GM18520 (cell line): ENCODE measurements around the gene COPS3.

ENCODE experiments used
- ATAC-seq: cut with Tn5 transposase; IDR thresholded peaks from one replicate; pipeline ENCODE4 v1.9.1; 2021; ENCODE audit not compliant: unreplicated experiment

COPS3 gene

DNA sequence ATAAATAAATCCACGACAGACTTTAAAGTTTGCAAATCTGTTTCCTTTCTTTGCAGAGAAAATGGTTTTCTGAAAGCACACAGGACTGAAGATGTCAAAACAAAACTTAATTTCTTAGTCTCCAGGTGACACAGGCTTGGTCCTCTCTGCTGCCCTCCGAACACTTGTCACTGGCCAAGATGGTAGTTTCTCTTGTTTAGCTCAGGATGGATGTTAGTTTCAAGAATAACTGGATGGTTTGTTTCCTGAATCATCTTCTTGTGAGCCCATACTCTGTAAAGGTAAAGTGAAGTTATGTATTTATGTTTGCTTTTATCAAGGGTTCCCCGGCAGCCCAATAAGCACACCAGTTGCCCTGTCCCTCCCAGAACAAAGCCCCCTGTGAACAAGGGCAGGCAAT, 34.2 kb downstream of the COPS3 start:
- ATAC-seq, result no peak

DNA sequence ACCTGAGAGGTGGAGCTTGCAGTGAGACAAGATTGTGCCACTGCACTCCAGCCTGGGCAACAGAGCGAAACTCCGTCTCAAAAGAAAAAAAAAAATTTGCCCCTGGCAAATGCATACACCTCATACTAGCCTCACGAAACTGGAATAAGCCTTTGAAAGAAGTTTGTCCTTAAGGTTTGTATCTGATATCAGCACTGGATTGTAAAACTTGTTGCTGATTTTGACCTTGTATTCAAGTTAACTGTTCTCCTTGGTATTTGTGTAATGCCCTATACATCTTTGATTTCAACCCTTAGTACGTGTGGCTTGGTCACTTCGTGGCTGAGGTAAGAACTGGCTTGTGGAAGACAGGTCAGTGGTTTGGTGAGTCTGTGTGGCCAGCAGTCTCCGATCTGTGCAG, 37.9 kb downstream of the COPS3 start:
- no peak for ATAC-seq

DNA sequence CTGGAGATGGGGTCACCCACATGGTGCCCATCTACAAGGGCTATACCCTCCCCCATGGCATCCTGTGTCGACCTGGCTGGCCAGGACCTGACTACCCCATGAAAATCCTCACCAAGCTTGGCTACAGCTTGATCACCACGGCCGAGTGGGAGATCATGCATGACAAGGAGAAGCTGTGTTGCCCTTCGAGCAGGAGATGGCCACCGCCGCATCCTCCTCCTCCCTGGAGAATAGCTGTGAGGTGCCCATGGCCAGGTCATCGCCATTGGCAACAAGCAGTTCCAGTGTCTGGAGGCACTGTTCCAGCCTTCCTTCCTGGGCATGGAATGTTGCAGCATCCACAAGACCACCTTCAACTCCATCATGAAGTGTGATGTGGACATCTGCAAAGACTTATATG, 38.8 kb downstream of the COPS3 start:
- ATAC-seq, result no peak

DNA sequence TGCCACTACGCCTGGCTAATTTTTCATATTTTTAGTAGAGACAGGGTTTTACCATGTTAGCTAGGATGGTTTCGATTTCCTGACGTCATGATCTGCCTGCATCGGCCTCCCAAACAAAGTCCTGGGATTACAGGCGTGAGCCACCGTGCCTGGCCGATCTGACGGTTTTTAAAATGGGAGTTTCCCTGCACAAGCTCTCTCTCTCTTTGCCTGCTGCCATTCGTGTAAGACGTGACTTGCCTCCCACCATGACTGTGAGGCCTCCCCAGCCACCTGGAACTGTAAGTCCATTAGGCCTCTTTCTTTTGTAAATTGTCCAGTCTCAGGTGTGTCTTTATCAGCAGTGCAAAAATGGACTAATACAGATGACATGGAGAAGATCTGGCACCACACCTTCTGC, 39.4 kb downstream of the COPS3 start:
- ATAC-seq, result no peak

DNA sequence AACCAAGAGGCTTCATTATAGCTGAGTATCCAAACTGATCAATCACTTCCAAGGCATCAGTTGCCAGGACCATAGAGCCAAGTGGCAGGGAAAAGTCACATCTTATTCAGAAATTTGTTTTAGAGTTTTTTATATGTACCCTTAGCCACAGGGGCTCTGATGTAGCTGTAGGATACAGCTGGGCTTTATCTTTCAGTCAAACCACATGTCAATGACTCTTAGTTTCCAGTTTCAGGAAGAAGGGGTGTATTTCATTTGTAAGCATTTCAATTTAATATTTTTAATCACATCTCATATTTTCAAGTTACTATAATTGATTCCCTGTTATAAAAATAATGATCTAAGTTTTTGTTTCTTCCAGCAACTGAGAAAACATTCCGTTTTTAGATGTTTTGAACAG, 41.2 kb downstream of the COPS3 start:
- no peak for ATAC-seq

DNA sequence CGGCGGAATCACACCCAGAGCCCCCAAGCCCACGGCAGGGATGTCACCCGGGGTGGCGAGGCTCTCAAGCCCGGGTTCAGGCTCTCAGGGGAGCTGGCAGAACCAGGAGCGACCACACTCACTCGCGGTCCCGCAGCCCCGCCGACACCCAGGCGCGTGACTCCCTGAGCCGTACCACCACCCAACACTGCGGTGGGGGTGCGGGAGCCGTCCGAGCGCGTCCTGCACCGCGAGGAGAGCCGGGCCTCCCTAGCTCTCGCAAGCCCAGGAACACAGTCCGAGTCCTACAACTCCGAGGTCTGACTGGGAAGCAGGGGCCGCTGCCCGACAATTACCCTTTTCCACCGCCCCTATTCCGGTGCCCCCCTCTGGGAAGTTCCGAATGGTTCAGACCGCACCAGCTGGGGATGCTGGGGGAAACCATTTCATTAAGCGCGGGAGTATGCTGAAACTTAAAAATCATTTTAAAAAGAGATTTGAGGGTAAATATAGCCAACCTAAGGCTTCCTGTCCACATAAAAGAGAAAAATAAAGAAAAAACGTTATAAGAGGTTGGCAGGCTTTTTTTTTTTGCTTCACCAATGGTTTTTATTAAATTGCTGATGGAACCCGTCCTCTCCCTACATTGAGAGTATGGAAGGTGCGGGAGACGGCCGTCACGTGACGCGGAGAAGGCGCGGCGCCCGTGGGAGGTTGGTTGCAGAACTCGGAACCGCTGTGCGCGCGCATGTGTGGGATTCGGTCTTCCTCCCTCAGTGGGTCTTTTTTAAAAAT, 43.8 kb downstream of the COPS3 start, which contains the start of gene FLCN:
Gene FLCN (minus strand): TSS at position 143 of the 774 bp plus-strand sequence. CDS start 9,031 bp downstream, outside the sequence.
- peak; percentile 67 for ATAC-seq

DNA sequence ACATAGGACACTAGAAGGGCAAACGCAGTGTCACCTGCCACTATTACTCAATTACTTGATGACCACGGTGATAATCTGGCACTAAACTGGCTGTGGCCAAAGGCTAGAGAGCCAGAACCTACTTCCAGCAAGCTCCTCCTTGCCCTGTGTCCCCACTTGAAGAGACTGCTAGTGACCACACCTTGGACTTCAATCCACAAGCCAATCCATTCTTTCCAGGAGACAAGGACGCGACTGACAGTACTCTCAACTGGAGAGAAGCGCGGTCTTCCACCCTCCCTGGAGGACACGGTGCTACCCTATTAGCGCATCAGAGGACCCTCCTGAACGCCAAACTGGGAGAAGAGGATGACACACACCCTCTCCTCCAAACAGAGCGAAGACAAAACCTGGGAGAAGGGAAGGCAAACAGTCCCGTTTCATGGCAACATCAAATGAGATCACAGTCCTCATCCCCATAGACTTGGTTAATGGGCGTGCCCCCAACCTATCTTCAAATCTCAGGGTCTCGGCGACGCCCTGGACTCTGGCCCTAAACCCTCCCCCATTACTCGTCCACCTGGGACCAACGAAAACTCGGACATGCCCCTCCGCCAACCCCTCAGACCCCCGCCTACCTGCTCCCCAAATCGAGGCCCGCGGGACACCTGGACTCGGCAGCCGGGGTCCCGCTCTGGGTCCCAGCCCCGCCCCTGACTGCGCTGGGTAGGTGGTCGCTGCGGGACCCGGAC, 44.6 kb downstream of the COPS3 start:
- no peak for ATAC-seq

DNA sequence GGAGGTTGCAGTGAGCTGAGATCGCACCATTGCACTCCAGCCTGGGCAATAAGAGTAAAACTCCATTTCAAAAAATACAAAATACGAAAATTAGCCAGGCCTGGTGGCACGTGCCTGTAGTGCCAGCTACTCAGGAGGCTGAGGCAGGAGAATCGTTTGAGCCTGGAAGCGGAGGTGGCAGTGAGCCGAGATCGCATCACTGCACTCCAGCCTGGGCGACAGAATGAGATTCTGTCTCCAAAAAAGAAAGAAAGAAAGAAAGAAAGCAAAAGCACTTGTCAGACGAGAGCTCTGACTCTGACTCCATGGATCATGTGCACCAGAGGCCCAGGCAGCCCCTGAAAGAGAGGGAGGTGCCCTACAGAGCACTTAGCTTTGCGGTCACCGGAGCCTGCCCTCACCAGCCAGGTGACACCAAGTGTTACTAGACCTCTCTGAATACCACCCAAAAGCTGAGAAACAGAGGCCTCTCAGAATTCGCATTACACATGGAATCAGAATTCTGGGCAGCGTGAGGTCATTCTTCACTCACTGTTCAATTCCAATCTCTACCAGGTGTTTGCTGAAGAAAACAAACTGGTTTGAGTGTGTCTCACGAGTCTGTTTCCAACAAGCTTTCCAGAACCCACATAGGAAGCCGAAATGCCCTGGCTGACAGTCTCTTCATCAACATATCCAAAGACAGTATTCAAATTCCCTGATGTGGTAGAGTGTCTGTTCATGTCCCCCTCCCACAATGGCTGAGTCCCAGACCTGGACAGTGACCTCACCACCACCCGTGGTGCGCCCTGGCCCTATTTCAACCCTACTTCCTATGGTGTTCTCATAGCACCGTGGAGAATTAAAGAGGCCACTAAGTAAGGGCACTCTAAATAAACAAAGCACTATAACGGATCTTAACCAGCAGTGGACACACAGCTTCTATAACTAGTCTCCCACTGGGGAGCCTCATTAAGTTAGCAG, 45.6 kb downstream of the COPS3 start:
- ATAC-seq, result no peak

DNA sequence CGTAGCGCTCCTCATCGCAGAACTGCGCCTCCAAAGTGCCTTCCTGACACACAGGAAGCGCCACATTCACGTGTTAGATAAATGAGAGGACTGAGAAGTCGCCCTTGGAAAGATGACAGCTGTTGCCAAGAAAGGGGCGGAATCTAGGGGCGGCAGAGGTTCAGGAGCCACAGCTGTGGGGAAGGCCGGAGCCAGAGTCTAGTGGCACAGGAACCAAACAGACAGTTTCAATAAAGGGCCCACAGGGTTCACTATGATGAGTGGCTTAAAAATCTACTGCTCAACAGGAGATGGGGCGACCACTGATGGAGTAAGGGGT, 48.8 kb downstream of the COPS3 start:
- no peak for ATAC-seq

DNA sequence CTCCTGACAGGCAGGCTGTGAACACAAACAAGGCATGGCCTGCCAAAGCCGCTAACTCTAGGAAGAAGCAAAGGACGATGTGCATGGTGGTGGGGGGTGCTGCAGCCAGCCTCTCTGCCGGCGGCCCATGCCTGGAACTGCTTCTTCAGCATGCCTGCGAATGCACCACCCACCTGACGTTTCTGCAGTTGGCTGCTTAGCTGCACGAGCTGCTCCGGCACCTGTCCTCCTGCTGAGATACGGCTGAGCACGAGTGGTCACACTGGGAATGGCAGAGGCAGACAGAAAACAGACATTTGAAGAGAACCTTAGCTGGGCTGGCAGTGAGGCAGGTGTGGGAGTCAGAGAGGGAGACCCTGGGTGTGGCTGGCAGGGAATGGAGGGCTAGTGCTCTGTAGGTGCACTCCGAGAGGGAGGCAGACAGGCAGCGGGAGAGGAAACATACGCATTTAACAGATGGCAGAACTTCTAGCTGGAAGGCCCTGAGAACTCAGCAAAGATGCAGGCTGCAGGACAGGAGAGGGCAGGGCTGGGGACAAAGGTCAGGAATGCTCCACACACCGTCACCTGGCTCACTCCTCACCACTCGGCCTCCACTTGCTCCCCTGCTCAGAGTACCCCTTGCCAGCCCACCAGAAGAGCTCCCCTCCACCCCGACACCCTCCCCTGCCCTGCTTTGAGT, 49.3 kb downstream of the COPS3 start:
- ATAC-seq, result no peak

DNA sequence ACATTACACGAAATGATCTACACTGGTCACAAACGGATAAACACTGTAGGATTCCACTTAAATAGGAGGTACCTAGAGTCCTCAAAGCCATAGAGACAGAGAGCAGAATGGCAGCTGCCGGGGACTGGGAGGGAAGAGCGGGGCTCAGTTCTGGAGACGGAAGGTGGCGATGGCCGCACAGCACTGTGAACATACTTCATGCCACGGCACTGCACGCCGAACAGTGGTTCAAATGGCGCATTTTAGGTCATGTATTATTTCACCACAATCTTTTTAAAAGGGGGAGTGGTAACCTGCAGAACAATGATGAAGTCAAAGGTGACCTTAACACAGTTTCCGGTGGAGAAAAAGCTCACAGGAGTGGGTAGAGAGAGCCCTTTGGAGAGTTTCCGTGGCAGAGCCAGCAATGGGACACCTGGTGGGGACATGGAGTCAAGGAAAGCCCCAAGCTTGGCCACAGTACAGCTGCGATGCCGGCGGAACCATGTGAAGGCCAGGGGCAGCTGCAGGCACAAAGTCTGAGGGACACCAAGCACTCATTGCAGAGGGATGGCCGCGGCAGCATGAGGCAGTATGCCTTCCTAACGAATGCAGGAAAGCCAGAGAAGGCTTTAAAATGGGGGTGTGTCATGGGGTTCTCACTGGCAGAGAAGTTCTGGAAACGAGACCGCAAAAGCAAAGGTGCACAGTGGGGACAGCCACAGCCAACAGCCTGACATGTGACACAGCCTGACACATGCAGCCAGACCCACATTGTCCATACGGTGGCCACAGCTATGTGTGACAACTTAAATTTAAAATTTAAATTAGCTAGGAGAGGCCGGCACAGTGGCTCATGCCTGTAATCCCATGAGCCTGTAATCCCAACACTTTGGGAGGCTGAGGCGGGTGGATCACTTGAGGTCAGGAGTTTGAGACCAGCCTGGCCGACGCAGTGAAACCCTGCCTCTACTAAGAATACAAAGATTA, 51.3 kb downstream of the COPS3 start:
- ATAC-seq, result no peak

DNA sequence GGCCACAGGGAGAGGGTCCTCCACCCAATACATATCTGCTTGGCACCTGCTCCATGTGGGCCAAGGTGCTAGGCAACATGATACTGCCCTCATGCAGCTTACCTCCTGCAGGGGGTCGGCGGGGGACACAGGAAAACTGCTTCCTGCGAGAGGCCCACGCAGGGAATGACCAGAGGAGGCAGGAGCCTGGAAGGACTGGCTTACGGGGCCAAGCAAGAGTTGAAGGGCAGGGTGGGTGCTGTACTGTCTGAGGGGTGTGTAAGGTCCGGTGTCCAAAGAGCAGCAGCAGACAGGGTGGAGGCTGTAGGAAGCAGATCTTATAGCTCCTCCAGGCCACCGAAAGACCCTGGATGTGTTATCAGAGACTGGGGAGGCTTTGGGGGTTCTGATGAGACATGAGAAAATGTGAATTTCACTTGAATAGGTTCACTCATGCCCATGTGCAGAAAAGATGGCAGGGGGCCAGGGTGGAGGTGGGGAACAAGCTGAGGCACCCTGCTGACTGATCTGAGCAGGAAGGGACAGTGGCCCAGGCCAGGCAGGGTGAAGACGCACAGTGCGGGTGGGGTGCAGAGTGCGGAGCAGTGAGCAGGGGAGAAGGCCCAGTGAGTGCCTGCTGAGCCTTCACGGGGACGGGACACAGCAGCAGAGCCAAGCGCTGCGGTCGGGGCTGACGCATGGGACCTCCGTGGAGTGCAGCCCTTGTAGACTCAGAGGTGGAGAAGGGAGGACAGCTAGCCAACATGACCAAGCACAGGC, 52.3 kb downstream of the COPS3 start:
- ATAC-seq, result no peak

DNA sequence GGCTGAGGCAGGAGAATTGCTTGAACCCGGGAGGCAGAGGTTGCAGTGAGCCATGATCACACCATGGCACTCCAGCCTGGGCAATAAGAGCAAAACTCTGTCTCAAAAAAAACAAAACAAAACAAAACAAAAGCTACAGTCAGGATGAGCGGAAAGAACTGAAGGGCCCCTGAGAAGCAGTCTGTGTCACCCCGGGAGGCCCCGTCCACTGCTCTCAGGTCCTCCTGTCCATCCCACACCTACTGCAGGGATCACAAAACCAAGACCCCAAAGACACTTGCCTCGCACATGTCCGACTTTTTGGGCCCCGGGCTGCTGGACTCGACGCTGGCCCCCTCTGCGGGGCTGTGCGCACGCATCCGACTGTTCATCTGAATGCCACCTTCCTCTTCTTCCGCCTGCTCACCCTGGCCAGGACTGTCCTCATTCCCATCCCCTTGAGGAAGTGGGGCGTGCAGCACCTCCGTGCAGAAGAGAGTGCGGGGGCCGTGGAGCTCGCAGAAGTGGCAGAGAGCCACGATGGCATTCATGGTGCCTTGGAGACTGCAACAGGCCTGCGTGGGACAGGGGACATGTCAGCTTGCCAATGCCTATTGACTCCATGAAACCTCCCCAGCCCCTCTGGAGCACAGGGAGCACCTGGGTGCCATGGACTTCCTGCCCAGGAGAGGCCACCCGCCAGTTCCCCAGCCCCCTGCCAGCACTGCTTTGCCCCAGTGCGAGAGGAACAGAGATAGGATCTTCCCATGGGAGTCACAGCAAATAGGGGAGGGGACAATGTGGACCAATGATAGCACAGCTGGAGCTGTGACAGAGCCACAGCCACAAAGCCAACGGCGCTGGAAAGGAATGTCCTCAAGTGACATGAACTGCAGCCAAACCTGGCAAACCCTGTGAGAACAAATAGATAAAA, 53.2 kb downstream of the COPS3 start:
- ATAC-seq, result no peak

DNA sequence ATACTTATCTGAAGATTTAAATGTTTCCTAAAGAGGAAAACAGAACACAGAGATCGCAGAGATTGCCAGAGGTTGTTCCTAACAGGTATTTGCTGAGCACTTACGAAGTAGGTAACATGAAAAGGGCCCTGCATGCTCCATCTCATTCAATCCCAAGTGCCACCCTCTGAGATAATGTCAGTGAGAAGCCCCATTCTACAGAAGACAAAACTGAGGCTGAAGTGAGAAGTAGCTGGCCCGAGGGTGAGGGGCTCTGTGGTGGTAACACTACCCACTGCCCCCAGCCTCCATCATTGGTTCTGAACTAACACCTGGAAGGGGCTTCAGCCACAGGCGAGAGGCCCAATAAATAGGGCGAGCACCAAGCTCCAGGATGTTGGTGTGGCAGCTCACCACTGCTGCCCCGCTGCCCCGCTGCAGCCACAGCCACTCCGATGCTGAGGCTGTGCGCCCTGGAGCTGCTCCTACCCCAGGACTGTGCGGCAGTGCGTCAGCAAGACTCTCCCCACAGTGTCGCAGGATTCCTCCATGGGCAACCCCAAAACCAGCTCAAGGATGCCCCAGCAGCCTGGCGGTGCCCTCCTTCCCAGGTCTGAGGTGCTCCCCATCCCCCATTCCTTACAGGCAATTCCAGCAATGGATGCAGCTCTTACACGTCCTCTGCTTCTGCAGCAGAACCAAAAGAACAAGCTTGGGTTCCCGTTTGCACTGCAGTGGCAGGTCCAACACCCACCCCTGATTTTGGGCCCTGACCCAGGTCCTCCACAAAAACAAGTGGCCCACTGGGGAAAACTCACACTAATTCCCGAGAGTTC, 54.4 kb downstream of the COPS3 start:
- no peak for ATAC-seq

DNA sequence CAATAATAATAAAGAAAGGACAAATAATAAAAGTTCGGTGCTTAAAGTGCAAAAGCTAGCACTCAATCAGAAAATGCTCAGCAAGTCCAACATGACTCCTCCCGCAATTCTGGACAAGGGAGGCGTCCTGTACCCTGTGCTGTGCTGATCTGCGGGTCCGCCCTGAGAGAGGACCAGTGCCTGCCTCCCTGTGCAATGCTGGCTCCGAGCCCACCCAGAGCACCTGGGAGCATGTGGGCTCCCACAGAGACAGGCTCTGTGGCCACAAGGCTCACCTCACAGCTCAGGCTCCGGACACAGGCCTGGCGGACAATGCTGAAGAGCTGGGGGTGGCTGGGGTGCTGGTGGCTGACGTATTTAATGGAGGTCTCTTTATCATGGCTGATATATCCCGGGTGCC, 55.1 kb downstream of the COPS3 start:
- no peak for ATAC-seq

DNA sequence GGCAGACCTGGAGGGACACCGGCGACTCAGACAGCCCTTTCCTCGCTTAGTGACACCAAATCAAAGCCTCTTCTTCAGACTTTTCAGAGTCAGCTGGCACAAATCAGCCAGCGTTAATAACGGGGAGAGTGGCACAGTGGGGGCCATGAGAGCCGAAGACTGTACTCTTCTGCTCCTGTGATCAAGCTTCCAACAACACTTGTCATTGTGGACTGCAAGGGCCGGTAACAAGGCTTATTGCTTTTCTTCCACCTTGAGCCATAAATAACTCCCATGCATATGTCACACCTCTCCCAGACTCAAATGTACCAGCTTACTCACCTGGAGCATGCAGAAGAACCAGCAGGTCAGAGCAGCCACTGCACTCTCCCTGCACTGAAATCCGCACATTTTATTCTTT, 56.9 kb downstream of the COPS3 start:
- no peak for ATAC-seq

DNA sequence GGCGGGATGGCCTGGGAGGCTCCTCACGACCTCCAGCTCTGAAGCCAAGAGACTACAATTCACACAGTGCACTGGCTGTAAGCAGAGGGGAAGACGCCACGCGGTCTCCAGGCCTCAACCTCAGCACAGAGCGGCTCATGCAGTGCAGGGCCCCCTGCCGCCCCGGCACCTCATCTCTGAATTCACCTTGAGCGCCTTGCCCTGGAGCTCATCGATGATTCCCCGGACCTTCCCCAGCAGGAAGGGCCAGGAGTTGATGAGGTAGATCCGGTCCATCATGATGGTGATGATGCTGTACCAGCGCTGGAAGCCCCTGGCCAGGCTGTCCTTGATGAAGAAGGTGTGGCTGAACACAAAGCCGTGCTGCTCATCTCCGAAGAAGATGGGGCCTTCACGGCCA, 57.3 kb downstream of the COPS3 start:
- ATAC-seq, result no peak
